ENCODE results near the gene VPS9D1.

Gene VPS9D1

GRCh38 chr16:89720813-89721545 is at the start of gene VPS9D1, which contains the start of gene ZNF276:
TSS of gene VPS9D1 (minus strand) at chr16:89720898. CDS start at chr16:89720861, 37 bp downstream.
TSS of gene ZNF276 (plus strand) at chr16:89721537. CDS start at chr16:89721641, 104 bp downstream.
- DNase-seq = peak; percentile 87

- DNase-seq = no peak
These were observed 49.7 kb upstream of the VPS9D1 start for GRCh38 chr16:89770367-89770766.

- no peak for DNase-seq
These were observed 44.7 kb upstream of the VPS9D1 start for GRCh38 chr16:89765292-89765830.

- peak; percentile 81 for DNase-seq
These were observed 44.1 kb upstream of the VPS9D1 start for GRCh38 chr16:89764711-89765201.

GRCh38 chr16:89761304-89761922 is 40.7 kb upstream of the VPS9D1 start:
- no peak for DNase-seq

GRCh38 chr16:89759746-89760340 is 39.1 kb upstream of the VPS9D1 start:
- DNase-seq = no peak

GRCh38 chr16:89749637-89750036 is 28.9 kb upstream of the VPS9D1 start:
- DNase-seq = no peak

- no peak for DNase-seq
These were observed 28.2 kb upstream of the VPS9D1 start for GRCh38 chr16:89748921-89749320.

GRCh38 chr16:89748076-89748475 is 27.4 kb upstream of the VPS9D1 start:
- no peak for DNase-seq

GRCh38 chr16:89746043-89746442 is 25.3 kb upstream of the VPS9D1 start:
- no peak for DNase-seq

GRCh38 chr16:89744813-89745212 is 24.1 kb upstream of the VPS9D1 start:
- DNase-seq = no peak

GRCh38 chr16:89742948-89743347 is 22.2 kb upstream of the VPS9D1 start:
- DNase-seq = no peak

- DNase-seq = no peak
These were observed 20.8 kb upstream of the VPS9D1 start for GRCh38 chr16:89741342-89742014.

- DNase-seq = no peak
These were observed 18.7 kb upstream of the VPS9D1 start for GRCh38 chr16:89739383-89739782.

- DNase-seq = no peak
These were observed 18.0 kb upstream of the VPS9D1 start for GRCh38 chr16:89738538-89739317.

- no peak for DNase-seq
These were observed 17.3 kb upstream of the VPS9D1 start for GRCh38 chr16:89738072-89738377.

- DNase-seq = peak; percentile 52
These were observed 16.8 kb upstream of the VPS9D1 start for GRCh38 chr16:89737341-89738071.

- no peak for DNase-seq
These were observed 15.9 kb upstream of the VPS9D1 start for GRCh38 chr16:89736554-89736953.

GRCh38 chr16:89733792-89734191 is 13.1 kb upstream of the VPS9D1 start:
- no peak for DNase-seq

GRCh38 chr16:89733322-89733721 is 12.6 kb upstream of the VPS9D1 start:
- no peak for DNase-seq

- DNase-seq = no peak
These were observed 12.2 kb upstream of the VPS9D1 start for GRCh38 chr16:89732918-89733242.
